Neural progenitor cell (in vitro differentiated cells): ENCODE data around the gene GRM2. TPM values are rescaled to one million over a fixed set of nuclear protein-coding genes. Genes with fewer than 3 reads are reported as not detected.

Experiments used
- DNase-seq: peaks from one replicate; pipeline ENCODE4 v3.0.0-alpha.2; 2016; ENCODE audit warnings: low spot score
- H2AFZ ChIP-seq: fragments of 200-600 bp; sonication (generic); replicated peaks from 2 replicates; pipeline ENCODE4 v1.6.1; 2016; ENCODE audit warnings: antibody characterized with exemption
- H3F3A ChIP-seq: fragments of 200-600 bp; sonication (generic); 2 replicates; pipeline ENCODE4 v1.6.1; 2016; ENCODE audit warnings: antibody characterized with exemption, low read depth
- H3K27ac ChIP-seq: fragments of 200-600 bp; sonication (generic); 2 replicates; pipeline ENCODE4 v1.5.1; 2016; ENCODE audit warnings: mild to moderate bottlenecking
- H3K27me3 ChIP-seq: fragments of 200-600 bp; sonication (generic); 2 replicates; pipeline ENCODE4 v1.6.1; 2016; ENCODE audit warnings: mild to moderate bottlenecking, moderate library complexity
- H3K36me3 ChIP-seq: fragments of 200-600 bp; sonication (generic); 2 replicates; pipeline ENCODE4 v1.5.1; 2016
- H3K4me1 ChIP-seq: fragments of 200-600 bp; sonication (generic); 2 replicates; pipeline ENCODE4 v1.6.1; 2016; ENCODE audit warnings: mixed run types
- H3K4me2 ChIP-seq: fragments of 200-600 bp; sonication (generic); 2 replicates; pipeline ENCODE4 v1.6.1; 2016
- H3K4me3 ChIP-seq: fragments of 200-600 bp; sonication (generic); 2 replicates; pipeline ENCODE4 v1.5.1; 2016
- H3K79me2 ChIP-seq: fragments of 200-600 bp; sonication (generic); 2 replicates; pipeline ENCODE4 v1.6.1; 2016; ENCODE audit warnings: low read depth
- H3K9ac ChIP-seq: fragments of 200-600 bp; sonication (generic); 2 replicates; pipeline ENCODE4 v1.6.1; 2016
- H3K9me3 ChIP-seq: fragments of 200-600 bp; sonication (generic); 2 replicates; pipeline ENCODE4 v1.5.1; 2016; ENCODE audit warnings: low read depth
- H4K20me1 ChIP-seq: fragments of 200-600 bp; sonication (generic); 2 replicates; pipeline ENCODE4 v1.6.1; 2016; ENCODE audit warnings: low read depth
- H3K27ac Mint-ChIP-seq: 3 replicates; pipeline ENCODE4 v1.8.0; 2021; ENCODE audit warnings: mixed read lengths
- H3K27me3 Mint-ChIP-seq: 2 replicates; pipeline ENCODE4 v1.8.0; 2022; ENCODE audit warnings: low read depth, mild to moderate bottlenecking, inconsistent platforms, moderate library complexity, mixed read lengths; ENCODE audit not compliant: insufficient read depth
- H3K36me3 Mint-ChIP-seq: 3 replicates; pipeline ENCODE4 v1.8.0; 2021; ENCODE audit warnings: mixed read lengths
- H3K4me1 Mint-ChIP-seq: 3 replicates; pipeline ENCODE4 v1.8.0; 2021; ENCODE audit warnings: mixed read lengths
- H3K4me3 Mint-ChIP-seq: 3 replicates; pipeline ENCODE4 v1.8.0; 2021; ENCODE audit warnings: mild to moderate bottlenecking, moderate library complexity, mixed read lengths
- H3K9me3 Mint-ChIP-seq: 3 replicates; pipeline ENCODE4 v1.8.0; 2020; ENCODE audit warnings: mixed read lengths
- CTCF ChIP-seq: fragments of 200-600 bp; sonication (generic); IDR thresholded peaks from 2 replicates; pipeline ENCODE4 v1.5.1; 2017; ENCODE audit warnings: antibody characterized with exemption, mild to moderate bottlenecking
- EZH2 ChIP-seq: fragments of 200-600 bp; sonication (generic); IDR thresholded peaks from 2 replicates; pipeline ENCODE4 v1.6.1; 2017; ENCODE audit warnings: antibody characterized with exemption, mild to moderate bottlenecking, moderate library complexity
- EZH2phosphoT487 ChIP-seq: fragments of 200-600 bp; sonication (generic); IDR thresholded peaks from 2 replicates; pipeline ENCODE4 v1.6.1; 2017; ENCODE audit warnings: antibody characterized with exemption
- total RNA-seq: library from RNA; depleted of rRNA; stranded (reverse); fragments of >200 nt; gene quantifications from 2 replicates; pipeline ENCODE4 v1.2.3, GENCODE V29; 2015; ENCODE audit warnings: low replicate concordance

Gene GRM2
- total RNA-seq, 1 donor from 2014 or later = 1.9 TPM

GRCh38 chr3:51715977-51716294, 9.1 kb downstream of the GRM2 start:
- no peaks in the 10 kb centered on the region for H3F3A ChIP-seq
- H3K36me3 ChIP-seq = no peaks in the 10 kb centered on the region
- H2AFZ ChIP-seq = no peak overlapping the region
- H3K4me2 ChIP-seq = no peak overlapping the region
- H3K27ac ChIP-seq = no peak overlapping the region
- Mint-ChIP-seq H3K27ac (no peak overlapping the region), H3K27me3 (peaks cover 9% of the 10 kb centered on the region), H3K36me3 (no peaks in the 10 kb centered on the region), H3K9me3 (no peaks in the 10 kb centered on the region), H3K4me3 (no peak overlapping the region), H3K4me1 (peaks cover 11% of the 10 kb centered on the region)
- no peak overlapping the region for H3K4me3 ChIP-seq
- H3K4me1 ChIP-seq = no peaks in the 10 kb centered on the region
- no peak for TF ChIP-seq CTCF
- TF ChIP-seq EZH2phosphoT487 = no peak
- no peak for TF ChIP-seq EZH2
- no peaks in the 10 kb centered on the region for H3K27me3 ChIP-seq
- no peak for DNase-seq
- H3K9me3 ChIP-seq = no peaks in the 10 kb centered on the region
- no peak overlapping the region for H3K9ac ChIP-seq
- no peaks in the 10 kb centered on the region for H3K79me2 ChIP-seq
- no peaks in the 10 kb centered on the region for H4K20me1 ChIP-seq

- Histone ChIP-seq H2AFZ (no peak overlapping the region), H3K4me1 (no peaks in the 10 kb centered on the region), H3K4me2 (no peak overlapping the region), H3K9ac (no peak overlapping the region), H3K27me3 (no peaks in the 10 kb centered on the region), H3K36me3 (no peaks in the 10 kb centered on the region), H3K9me3 (no peaks in the 10 kb centered on the region), H3K79me2 (no peaks in the 10 kb centered on the region), H3F3A (no peaks in the 10 kb centered on the region), H3K27ac (no peak overlapping the region), H4K20me1 (no peaks in the 10 kb centered on the region), H3K4me3 (no peak overlapping the region)
- TF ChIP-seq EZH2phosphoT487 (no peak), CTCF (no peak), EZH2 (no peak)
- DNase-seq = no peak
- peaks cover 11% of the 10 kb centered on the region for H3K4me1 Mint-ChIP-seq
- no peaks in the 10 kb centered on the region for H3K36me3 Mint-ChIP-seq
- no peak overlapping the region for H3K4me3 Mint-ChIP-seq
- H3K27me3 Mint-ChIP-seq = peaks cover 9% of the 10 kb centered on the region
- H3K27ac Mint-ChIP-seq = no peak overlapping the region
- no peaks in the 10 kb centered on the region for H3K9me3 Mint-ChIP-seq
Observed at GRCh38 chr3:51716805-51717204, 9.9 kb downstream of the GRM2 start.

- TF ChIP-seq CTCF = no peak
- TF ChIP-seq EZH2phosphoT487 = no peak
- no peak for TF ChIP-seq EZH2
- Mint-ChIP-seq H3K4me1 (peaks cover 11% of the 10 kb centered on the region), H3K4me3 (no peak overlapping the region), H3K27me3 (peaks cover 9% of the 10 kb centered on the region), H3K36me3 (no peaks in the 10 kb centered on the region), H3K9me3 (no peaks in the 10 kb centered on the region), H3K27ac (no peak overlapping the region)
- no peak overlapping the region for H3K27ac ChIP-seq
- H3K9ac ChIP-seq = no peak overlapping the region
- H3K36me3 ChIP-seq = no peaks in the 10 kb centered on the region
- H2AFZ ChIP-seq = no peak overlapping the region
- H3K79me2 ChIP-seq = no peaks in the 10 kb centered on the region
- no peak overlapping the region for H3K4me3 ChIP-seq
- H3K27me3 ChIP-seq = no peaks in the 10 kb centered on the region
- H3F3A ChIP-seq = no peaks in the 10 kb centered on the region
- H3K4me1 ChIP-seq = no peaks in the 10 kb centered on the region
- H4K20me1 ChIP-seq = no peaks in the 10 kb centered on the region
- no peak overlapping the region for H3K4me2 ChIP-seq
- no peak for DNase-seq
- H3K9me3 ChIP-seq = no peaks in the 10 kb centered on the region
Observed at GRCh38 chr3:51717446-51717845, 10.6 kb downstream of the GRM2 start.

GRCh38 chr3:51717947-51718346, 11.1 kb downstream of the GRM2 start:
- no peak for DNase-seq
- Histone ChIP-seq H4K20me1 (no peaks in the 10 kb centered on the region), H3K79me2 (no peaks in the 10 kb centered on the region), H3K4me1 (no peaks in the 10 kb centered on the region), H3K4me2 (no peak overlapping the region), H3K36me3 (no peaks in the 10 kb centered on the region), H3K4me3 (no peak overlapping the region), H3K9ac (no peak overlapping the region), H3K9me3 (no peaks in the 10 kb centered on the region), H3K27me3 (no peaks in the 10 kb centered on the region), H2AFZ (no peak overlapping the region), H3F3A (no peaks in the 10 kb centered on the region), H3K27ac (no peak overlapping the region)
- Mint-ChIP-seq H3K4me1 (peaks cover 11% of the 10 kb centered on the region), H3K4me3 (no peak overlapping the region), H3K27me3 (peaks cover 9% of the 10 kb centered on the region), H3K27ac (no peak overlapping the region), H3K36me3 (no peaks in the 10 kb centered on the region), H3K9me3 (no peaks in the 10 kb centered on the region)
- TF ChIP-seq EZH2phosphoT487 (no peak), CTCF (no peak), EZH2 (no peak)
